ENCODE data around the gene TPP1. TPM values are rescaled to one million over a fixed set of nuclear protein-coding genes. Genes with fewer than 3 reads are reported as not detected.

Gene TPP1
- total and polyA plus RNA-seq, 2 experiments from 2014 or later: 68.4 to 185 TPM

- Histone ChIP-seq H3K79me2 (peaks cover 66% of the 10 kb centered on the region), H3K27me3 (peaks cover 20% of the 10 kb centered on the region), H3K9me2 (replicated peaks; ENCODE audit: insufficient read depth) (no peaks in the 10 kb centered on the region), H4K20me1 (ENCODE audit: insufficient read depth, poor library complexity, severe bottlenecking) (peaks cover 10% of the 10 kb centered on the region), H3K4me1 (ENCODE audit: insufficient read depth) (peaks cover 5% of the 10 kb centered on the region), H3K9me3 (ENCODE audit: low read depth) (no peaks in the 10 kb centered on the region), H2AFZ (no peak overlapping the region), H3K27ac (no peak overlapping the region), H3K36me3 (replicated peaks; ENCODE audit: insufficient read depth, low read depth) (no peaks in the 10 kb centered on the region), H3K4me2 (peak overlapping the region; percentile 86), H3K4me3 (no peak overlapping the region)
- no peak for TF ChIP-seq CTCF (IDR thresholded peaks at IDR 0.05; ENCODE audit: poor library complexity)
- TF ChIP-seq EZH2 (IDR thresholded peaks at IDR 0.05; ENCODE audit: borderline replicate concordance): no peak
- TF ChIP-seq EZH2phosphoT487 (IDR thresholded peaks at IDR 0.05; ENCODE audit: low read depth, severe bottlenecking, unreplicated experiment): no peak
- DNase-seq (ENCODE audit: low spot score): no peak
- 67% methylated on average over 1 of the region's 1 CpG for WGBS (ENCODE audit: low lambda C conversion rate, missing lambda C conversion rate)
These were observed 33.9 kb upstream of the TPP1 start for GRCh38 chr11:6653097-6653496.

DNA sequence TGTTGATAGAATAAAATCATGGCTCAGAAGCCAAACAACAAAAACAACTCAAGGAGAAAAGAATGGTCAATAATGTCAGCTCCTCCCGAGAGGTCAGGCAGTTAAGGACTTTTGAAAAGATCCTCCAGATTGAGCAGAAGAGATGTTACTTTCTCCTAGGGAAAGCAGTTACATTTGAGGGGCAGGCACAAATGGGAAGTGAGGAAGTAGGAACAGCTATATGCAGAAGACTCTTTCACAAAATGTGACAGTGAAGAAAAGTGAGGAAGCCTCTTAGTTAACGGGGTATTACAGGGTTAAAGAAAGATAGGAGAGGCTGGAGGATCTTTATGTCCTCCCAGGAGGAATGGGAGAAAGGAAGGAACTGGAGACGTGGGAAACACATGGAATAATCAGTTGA, 33.0 kb upstream of the TPP1 start:
- Histone ChIP-seq H3K9me3 (ENCODE audit: low read depth) (no peaks in the 10 kb centered on the region), H3K79me2 (peaks cover 65% of the 10 kb centered on the region), H3K9me2 (replicated peaks; ENCODE audit: insufficient read depth) (no peaks in the 10 kb centered on the region), H3K27ac (no peak overlapping the region), H3K4me2 (no peak overlapping the region), H2AFZ (no peak overlapping the region), H3K4me3 (no peak overlapping the region), H3K36me3 (replicated peaks; ENCODE audit: insufficient read depth, low read depth) (no peaks in the 10 kb centered on the region), H3K4me1 (ENCODE audit: insufficient read depth) (peaks cover 13% of the 10 kb centered on the region), H4K20me1 (ENCODE audit: insufficient read depth, poor library complexity, severe bottlenecking) (peaks cover 10% of the 10 kb centered on the region), H3K27me3 (peaks cover 13% of the 10 kb centered on the region)
- DNase-seq (ENCODE audit: low spot score): no peak
- TF ChIP-seq EZH2 (IDR thresholded peaks at IDR 0.05; ENCODE audit: borderline replicate concordance) (no peak), CTCF (IDR thresholded peaks at IDR 0.05; ENCODE audit: poor library complexity) (no peak), EZH2phosphoT487 (IDR thresholded peaks at IDR 0.05; ENCODE audit: low read depth, severe bottlenecking, unreplicated experiment) (no peak)
- 71% methylated on average over 3 of the region's 3 CpGs for WGBS (ENCODE audit: low lambda C conversion rate, missing lambda C conversion rate)

- peak; percentile 16 for DNase-seq (ENCODE audit: low spot score)
- H3K4me1 ChIP-seq (ENCODE audit: insufficient read depth): peaks cover 12% of the 10 kb centered on the region
- no peak overlapping the region for H3K27ac ChIP-seq
- H2AFZ ChIP-seq: no peak overlapping the region
- no peaks in the 10 kb centered on the region for H3K9me2 ChIP-seq (replicated peaks; ENCODE audit: insufficient read depth)
- H3K4me2 ChIP-seq: no peak overlapping the region
- no peaks in the 10 kb centered on the region for H3K36me3 ChIP-seq (replicated peaks; ENCODE audit: insufficient read depth, low read depth)
- peaks cover 60% of the 10 kb centered on the region for H3K79me2 ChIP-seq
- peaks cover under 1% of the 10 kb centered on the region for H3K27me3 ChIP-seq
- peaks cover 10% of the 10 kb centered on the region for H4K20me1 ChIP-seq (ENCODE audit: insufficient read depth, poor library complexity, severe bottlenecking)
- H3K4me3 ChIP-seq: no peak overlapping the region
- 46% methylated on average over 6 of the region's 6 CpGs for WGBS (ENCODE audit: low lambda C conversion rate, missing lambda C conversion rate)
- no peaks in the 10 kb centered on the region for H3K9me3 ChIP-seq (ENCODE audit: low read depth)
- no peak for TF ChIP-seq CTCF (IDR thresholded peaks at IDR 0.05; ENCODE audit: poor library complexity)
- no peak for TF ChIP-seq EZH2phosphoT487 (IDR thresholded peaks at IDR 0.05; ENCODE audit: low read depth, severe bottlenecking, unreplicated experiment)
- no peak for TF ChIP-seq EZH2 (IDR thresholded peaks at IDR 0.05; ENCODE audit: borderline replicate concordance)
These were observed 31.8 kb upstream of the TPP1 start for GRCh38 chr11:6650980-6651379.

DNA sequence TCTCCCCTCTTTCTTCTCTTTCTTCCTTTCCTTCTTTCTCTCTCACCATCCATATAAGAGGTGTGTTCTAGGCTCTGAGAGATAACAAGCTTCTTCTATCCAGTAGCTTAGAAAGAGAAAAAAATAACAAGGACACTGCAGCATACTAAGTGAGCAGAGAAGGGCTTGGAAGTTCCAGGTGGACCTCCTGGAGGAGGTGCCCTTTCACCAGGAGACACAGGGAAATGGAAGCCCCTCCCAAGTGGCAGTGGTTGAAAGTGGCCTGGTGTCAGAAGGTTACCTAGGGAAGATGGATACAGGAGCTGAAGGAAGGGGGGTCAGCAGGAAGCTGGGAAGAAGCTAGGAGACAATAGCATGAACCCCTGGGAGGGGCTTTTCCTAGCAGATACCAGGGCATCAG, 30.9 kb upstream of the TPP1 start:
- Histone ChIP-seq H3K27me3 (no peaks in the 10 kb centered on the region), H3K9me2 (replicated peaks; ENCODE audit: insufficient read depth) (no peaks in the 10 kb centered on the region), H3K27ac (no peak overlapping the region), H3K4me3 (no peak overlapping the region), H3K36me3 (replicated peaks; ENCODE audit: insufficient read depth, low read depth) (no peaks in the 10 kb centered on the region), H3K4me2 (no peak overlapping the region), H3K9me3 (ENCODE audit: low read depth) (no peaks in the 10 kb centered on the region), H2AFZ (no peak overlapping the region), H3K79me2 (peaks cover 69% of the 10 kb centered on the region), H4K20me1 (ENCODE audit: insufficient read depth, poor library complexity, severe bottlenecking) (peaks cover 10% of the 10 kb centered on the region), H3K4me1 (ENCODE audit: insufficient read depth) (peaks cover 12% of the 10 kb centered on the region)
- TF ChIP-seq EZH2phosphoT487 (IDR thresholded peaks at IDR 0.05; ENCODE audit: low read depth, severe bottlenecking, unreplicated experiment) (no peak), EZH2 (IDR thresholded peaks at IDR 0.05; ENCODE audit: borderline replicate concordance) (no peak)
- no peak for DNase-seq (ENCODE audit: low spot score)
